A549 treated with CpdA at 1 μM for 4 hours (cell line): Measurements from ENCODE around the gene HOXC4. TPM values are rescaled to one million over a fixed set of nuclear protein-coding genes. Genes with fewer than 3 reads are reported as not detected.

Experiments
- total RNA-seq: library from RNA; stranded (reverse); fragments of 200-300 nt; extraction: Qiagen RNA extraction; gene quantifications from 5 replicates; pipeline ENCODE4 v1.2.3, GENCODE V29; 2022; ENCODE audit warnings: low read depth

The HOXC4 gene
- total RNA-seq = 2.4 to 4.2 TPM (median 4.0 TPM) in 5 replicates

DNA sequence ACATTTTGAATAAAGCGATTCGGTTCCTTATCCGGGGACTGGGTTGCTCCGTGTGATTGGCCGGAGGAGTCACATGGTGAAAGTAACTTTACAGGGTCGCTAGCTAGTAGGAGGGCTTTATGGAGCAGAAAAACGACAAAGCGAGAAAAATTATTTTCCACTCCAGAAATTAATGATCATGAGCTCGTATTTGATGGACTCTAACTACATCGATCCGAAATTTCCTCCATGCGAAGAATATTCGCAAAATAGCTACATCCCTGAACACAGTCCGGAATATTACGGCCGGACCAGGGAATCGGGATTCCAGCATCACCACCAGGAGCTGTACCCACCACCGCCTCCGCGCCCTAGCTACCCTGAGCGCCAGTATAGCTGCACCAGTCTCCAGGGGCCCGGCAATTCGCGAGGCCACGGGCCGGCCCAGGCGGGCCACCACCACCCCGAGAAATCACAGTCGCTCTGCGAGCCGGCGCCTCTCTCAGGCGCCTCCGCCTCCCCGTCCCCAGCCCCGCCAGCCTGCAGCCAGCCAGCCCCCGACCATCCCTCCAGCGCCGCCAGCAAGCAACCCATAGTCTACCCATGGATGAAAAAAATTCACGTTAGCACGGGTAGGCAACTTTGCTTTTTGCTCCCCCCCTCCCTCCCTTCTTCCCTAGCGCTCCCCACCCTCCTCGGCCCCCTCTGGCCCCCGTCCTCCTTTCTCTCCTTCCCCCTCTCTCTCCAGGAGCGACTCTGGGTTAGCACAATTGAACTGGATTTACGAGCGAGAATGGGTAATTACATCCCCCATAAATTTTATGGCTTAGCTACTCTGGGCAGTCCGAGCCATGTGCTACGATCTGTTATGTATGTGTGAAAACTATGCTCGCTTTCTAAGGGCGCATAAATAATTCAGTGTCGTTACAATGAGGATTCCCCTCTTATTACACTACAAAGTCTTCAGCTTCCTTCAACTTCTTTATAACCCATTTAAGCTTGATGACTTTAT, at the start of gene HOXC4:
TSS of gene HOXC4 (plus strand) at position 85 of the 991 bp plus-strand sequence. CDS start at position 173, 88 bp downstream.

DNA sequence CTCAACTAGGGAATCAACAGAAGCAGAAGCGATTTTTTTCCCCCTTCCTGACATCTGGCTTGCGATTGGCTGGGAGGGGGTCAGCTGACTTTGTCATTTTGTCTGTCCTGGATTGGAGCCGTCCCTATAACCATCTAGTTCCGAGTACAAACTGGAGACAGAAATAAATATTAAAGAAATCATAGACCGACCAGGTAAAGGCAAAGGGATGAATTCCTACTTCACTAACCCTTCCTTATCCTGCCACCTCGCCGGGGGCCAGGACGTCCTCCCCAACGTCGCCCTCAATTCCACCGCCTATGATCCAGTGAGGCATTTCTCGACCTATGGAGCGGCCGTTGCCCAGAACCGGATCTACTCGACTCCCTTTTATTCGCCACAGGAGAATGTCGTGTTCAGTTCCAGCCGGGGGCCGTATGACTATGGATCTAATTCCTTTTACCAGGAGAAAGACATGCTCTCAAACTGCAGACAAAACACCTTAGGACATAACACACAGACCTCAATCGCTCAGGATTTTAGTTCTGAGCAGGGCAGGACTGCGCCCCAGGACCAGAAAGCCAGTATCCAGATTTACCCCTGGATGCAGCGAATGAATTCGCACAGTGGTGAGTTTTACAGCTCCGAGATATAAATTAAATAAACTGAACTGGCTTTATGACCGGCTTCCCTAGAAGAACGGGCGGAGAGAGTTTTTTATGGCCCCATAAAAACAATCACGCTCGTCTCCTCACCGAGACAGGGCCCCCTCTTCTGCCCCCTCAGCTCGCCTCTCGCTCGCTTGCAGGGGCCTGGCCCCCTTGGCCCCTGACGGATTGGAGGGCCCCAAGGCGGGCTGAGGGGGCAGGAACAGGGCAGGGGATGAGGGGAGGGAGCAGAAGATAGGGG, 25.1 kb upstream of the HOXC4 start, which contains the start of gene HOXC6:
TSS of gene HOXC6 (plus strand) at position 127 of the 888 bp plus-strand sequence. CDS start at position 209, 82 bp downstream.

DNA sequence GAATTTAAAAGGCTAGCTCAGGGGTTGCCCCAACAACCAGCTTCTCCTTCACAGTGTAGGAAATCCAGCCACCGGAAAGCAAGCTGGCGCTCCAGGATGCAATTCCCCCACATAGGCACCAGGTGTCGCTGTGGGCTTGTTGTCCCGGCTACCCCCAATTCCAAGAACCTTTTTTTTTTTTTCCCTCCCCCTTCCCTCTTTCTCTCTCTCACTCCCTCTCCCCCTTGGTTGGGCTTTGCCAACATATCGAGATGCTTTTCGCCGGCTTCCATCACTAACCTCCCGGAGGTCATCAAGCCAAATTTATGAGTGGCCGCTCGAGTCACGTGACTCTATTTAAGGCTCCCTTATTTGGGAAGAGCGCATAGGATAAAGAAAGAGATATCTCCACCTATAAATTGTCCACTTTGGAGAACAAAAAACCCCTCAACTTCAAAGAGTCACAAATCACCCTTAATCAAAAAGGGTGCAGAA, 21.0 kb upstream of the HOXC4 start, which contains the start of gene HOXC5:
TSS of gene HOXC5 (plus strand) at position 424 of the 474 bp plus-strand sequence. CDS start 73 bp downstream, outside the sequence.

Other genes with a start within 250 kb of the HOXC4 start
- gene HOXC13, start 115.0 kb upstream of the HOXC4 start, total RNA-seq = 7.5 to 12.4 TPM (median 8.7 TPM) in 5 replicates
- not detected in 5 replicates for gene HOXC12, start 98.9 kb upstream of the HOXC4 start, total RNA-seq
- gene HOXC11, start 80.7 kb upstream of the HOXC4 start, total RNA-seq = 0.38 to 0.57 TPM (median 0.44 TPM) in 5 replicates
- 0.16 to 0.24 TPM (median 0.18 TPM) in 3 of 5 replicates, not detected in the others for gene HOTAIR, start 78.9 kb upstream of the HOXC4 start, total RNA-seq
- 2.2 to 3.1 TPM (median 2.8 TPM) in 5 replicates for gene HOXC10, start 68.7 kb upstream of the HOXC4 start, total RNA-seq
- gene HOXC9, start 53.7 kb upstream of the HOXC4 start, total RNA-seq = 10.6 to 13.6 TPM (median 12.5 TPM) in 5 replicates
- gene HOXC8, start 44.9 kb upstream of the HOXC4 start, total RNA-seq = 4.3 to 5.9 TPM (median 5.3 TPM) in 5 replicates
- gene HOXC6, start 25.4 kb upstream of the HOXC4 start, total RNA-seq = 3.8 to 4.9 TPM (median 4.6 TPM) in 5 replicates
- 0.50 to 1.2 TPM (median 1.0 TPM) in 5 replicates for gene HOXC5, start 20.8 kb upstream of the HOXC4 start, total RNA-seq
- gene SMUG1, start 135.2 kb downstream of the HOXC4 start, total RNA-seq = 24.1 to 34.5 TPM (median 34.3 TPM) in 5 replicates
- gene CBX5, start 226.3 kb downstream of the HOXC4 start, total RNA-seq = 24.5 to 30.1 TPM (median 26.0 TPM) in 5 replicates
- gene HNRNPA1, start 226.9 kb downstream of the HOXC4 start, total RNA-seq = 1,543 to 3,071 TPM (median 1,659 TPM) in 5 replicates
- gene NFE2, start 247.2 kb downstream of the HOXC4 start, total RNA-seq = 0.09 to 0.24 TPM (median 0.14 TPM) in 4 of 5 replicates, not detected in the other